Gastroesophageal sphincter (tissue), 4 donors: ENCODE measurements around the gene CNTN5. TPM values are rescaled to one million over a fixed set of nuclear protein-coding genes. Genes with fewer than 3 reads are reported as not detected.

ENCODE experiments used
- ATAC-seq: fragments of 150-250 bp; one replicate; pipeline ENCODE4 v1.9.1; 2016; ENCODE audit warnings: mild to moderate bottlenecking, moderate library complexity
- H3K27ac ChIP-seq, 4 donors: fragments of 200-600 bp; sonication (generic) in 3 of 4; 1 replicate in 3 of 4; 2 replicates in 1 of 4; pipeline ENCODE4 v1.5.1; 2016 to 2019
- H3K27me3 ChIP-seq: fragments of 200-600 bp; sonication (generic); one replicate; pipeline ENCODE4 v1.5.1; 2019
- H3K36me3 ChIP-seq, 2 donors: fragments of 200-600 bp; sonication (generic); one replicate each; pipeline ENCODE4 v1.5.1; 2019; ENCODE audit warnings: control low read depth in 1 of 2
- H3K4me1 ChIP-seq, 3 donors: fragments of 200-600 bp; sonication (generic); 1 replicate in 2 of 3; 2 replicates in 1 of 3; pipeline ENCODE4 v1.5.1; 2016 to 2019; ENCODE audit warnings: control low read depth in 2 of 3
- H3K4me3 ChIP-seq, 2 donors: fragments of 200-600 bp; sonication (generic); one replicate each; pipeline ENCODE4 v1.5.1; 2019; ENCODE audit warnings: mild to moderate bottlenecking in 1 of 2, moderate library complexity in 1 of 2
- H3K9me3 ChIP-seq, 3 donors: fragments of 200-600 bp; sonication (generic); one replicate each; pipeline ENCODE4 v1.5.1; 2017 to 2019; ENCODE audit warnings: control low read depth in 2 of 3
- EP300 ChIP-seq: sonication (generic); formaldehyde crosslinking; IDR thresholded peaks from one replicate; pipeline ENCODE4 v1.6.1; 2017; ENCODE audit warnings: antibody characterized with exemption, mild to moderate bottlenecking
- POLR2A ChIP-seq, 2 donors: fragments of 450-650 bp; IDR thresholded peaks; one replicate each; pipeline ENCODE4 v1.6.1; 2017; ENCODE audit warnings: antibody characterized with exemption in 2 of 2, mild to moderate bottlenecking in 2 of 2, moderate library complexity in 1 of 2
- POLR2AphosphoS5 ChIP-seq: sonication (generic); formaldehyde crosslinking; IDR thresholded peaks from one replicate; pipeline ENCODE4 v1.6.1; 2017; ENCODE audit warnings: antibody characterized with exemption
- WGBS, 2 donors: methylation state at CpG; one replicate each; pipeline ENCODE4 v1.1.5; 2018; ENCODE audit warnings: low coverage in 1 of 2; 5-methylcytosine and 5-hydroxymethylcytosine counted together
- total RNA-seq, 4 donors: library from RNA; depleted of rRNA; stranded (reverse); fragments of >200 nt; gene quantifications; one replicate each; pipeline ENCODE4 v1.1.0, GENCODE V29; 2016
- TF ChIP-seq, protein P1 (sequence below), 4 experiments: fragments of 200-600 bp in 2 of 4; fragments of 450-650 bp in 2 of 4; sonication (generic) in 1 of 4; IDR thresholded peaks; one replicate each; pipeline ENCODE4 v1.5.1; 2017 to 2019; ENCODE audit warnings: antibody characterized with exemption in 4 of 4, mild to moderate bottlenecking in 2 of 4, moderate library complexity in 2 of 4

CNTN5 gene
- total RNA-seq, 4 donors from 2014 or later = 0.16 TPM; not detected in 3

- Histone ChIP-seq H3K4me1 (no peaks in the 10 kb centered on the region), H3K9me3 (no peaks in the 10 kb centered on the region), H3K27ac (no peak overlapping the region), H3K27me3 (no peaks in the 10 kb centered on the region), H3K36me3 (no peaks in the 10 kb centered on the region), H3K4me3 (no peak overlapping the region)
- WGBS, 2 donors = 82 to 97% methylated on average over 4 to 9 of the region's 9 CpGs
- no peak for ATAC-seq
- no peak for TF ChIP-seq POLR2AphosphoS5
- TF ChIP-seq EP300 = no peak
- TF ChIP-seq POLR2A (IDR thresholded peaks at IDR 0.05) = no peak
- TF ChIP-seq, protein P1, sequence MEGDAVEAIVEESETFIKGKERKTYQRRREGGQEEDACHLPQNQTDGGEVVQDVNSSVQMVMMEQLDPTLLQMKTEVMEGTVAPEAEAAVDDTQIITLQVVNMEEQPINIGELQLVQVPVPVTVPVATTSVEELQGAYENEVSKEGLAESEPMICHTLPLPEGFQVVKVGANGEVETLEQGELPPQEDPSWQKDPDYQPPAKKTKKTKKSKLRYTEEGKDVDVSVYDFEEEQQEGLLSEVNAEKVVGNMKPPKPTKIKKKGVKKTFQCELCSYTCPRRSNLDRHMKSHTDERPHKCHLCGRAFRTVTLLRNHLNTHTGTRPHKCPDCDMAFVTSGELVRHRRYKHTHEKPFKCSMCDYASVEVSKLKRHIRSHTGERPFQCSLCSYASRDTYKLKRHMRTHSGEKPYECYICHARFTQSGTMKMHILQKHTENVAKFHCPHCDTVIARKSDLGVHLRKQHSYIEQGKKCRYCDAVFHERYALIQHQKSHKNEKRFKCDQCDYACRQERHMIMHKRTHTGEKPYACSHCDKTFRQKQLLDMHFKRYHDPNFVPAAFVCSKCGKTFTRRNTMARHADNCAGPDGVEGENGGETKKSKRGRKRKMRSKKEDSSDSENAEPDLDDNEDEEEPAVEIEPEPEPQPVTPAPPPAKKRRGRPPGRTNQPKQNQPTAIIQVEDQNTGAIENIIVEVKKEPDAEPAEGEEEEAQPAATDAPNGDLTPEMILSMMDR (IDR thresholded peaks at IDR 0.05) = no peak
These were observed 916.6 kb downstream of the CNTN5 start for GRCh38 chr11:99937330-99937729.

- H3K36me3 ChIP-seq = no peaks in the 10 kb centered on the region
- H3K9me3 ChIP-seq = no peaks in the 10 kb centered on the region
- no peak overlapping the region for H3K4me3 ChIP-seq
- H3K4me1 ChIP-seq = no peaks in the 10 kb centered on the region
- H3K27ac ChIP-seq = no peak overlapping the region
- no peaks in the 10 kb centered on the region for H3K27me3 ChIP-seq
- no peak for TF ChIP-seq EP300
- TF ChIP-seq POLR2AphosphoS5 = no peak
- no peak for TF ChIP-seq POLR2A (IDR thresholded peaks at IDR 0.05)
- TF ChIP-seq, protein P1 (IDR thresholded peaks at IDR 0.05) = no peak
- ATAC-seq = no peak
- 89% methylated on average over 1 of the region's 1 CpG for WGBS, 2 donors
These were observed 932.1 kb downstream of the CNTN5 start for GRCh38 chr11:99952816-99953215.

GRCh38 chr11:99960536-99960935 is 939.8 kb downstream of the CNTN5 start:
- no peaks in the 10 kb centered on the region for H3K9me3 ChIP-seq
- ATAC-seq = no peak
- H3K36me3 ChIP-seq = no peaks in the 10 kb centered on the region
- TF ChIP-seq EP300 = no peak
- no peak for TF ChIP-seq POLR2A (IDR thresholded peaks at IDR 0.05)
- TF ChIP-seq POLR2AphosphoS5 = no peak
- TF ChIP-seq, protein P1 (IDR thresholded peaks at IDR 0.05) = no peak
- no peaks in the 10 kb centered on the region for H3K27me3 ChIP-seq
- H3K27ac ChIP-seq = no peak overlapping the region
- H3K4me3 ChIP-seq = no peak overlapping the region
- H3K4me1 ChIP-seq = no peaks in the 10 kb centered on the region
- WGBS, 2 donors = 83 to 90% methylated on average over 3 of the region's 3 CpGs

DNA sequence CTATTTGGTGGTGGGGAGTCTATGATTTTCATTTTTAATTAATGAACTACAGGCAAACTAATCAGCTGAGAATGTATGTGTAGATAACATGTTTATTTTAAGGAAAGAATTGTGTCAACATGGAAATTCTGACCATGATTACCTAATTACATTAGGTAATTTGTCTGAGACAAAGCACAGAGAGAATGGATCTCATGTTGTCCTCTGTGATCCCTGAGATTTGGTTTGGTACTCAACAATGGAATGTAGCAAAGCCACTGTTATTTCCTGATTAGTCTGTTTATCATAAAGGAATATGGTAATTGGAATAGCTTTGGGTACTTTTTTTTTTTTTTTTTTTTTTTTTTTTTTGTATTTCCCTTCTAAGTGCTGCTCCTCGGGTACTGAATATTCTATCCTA is 947.6 kb downstream of the CNTN5 start:
- ATAC-seq = no peak
- TF ChIP-seq EP300 (no peak), POLR2A (IDR thresholded peaks at IDR 0.05) (no peak), POLR2AphosphoS5 (no peak)
- TF ChIP-seq, protein P1 (IDR thresholded peaks at IDR 0.05) = no peak
- H3K4me3 ChIP-seq = no peak overlapping the region
- no peaks in the 10 kb centered on the region for H3K27me3 ChIP-seq
- 40 to 78% methylated on average over 1 of the region's 1 CpG for WGBS, 2 donors
- H3K27ac ChIP-seq = no peak overlapping the region
- no peaks in the 10 kb centered on the region for H3K9me3 ChIP-seq
- no peaks in the 10 kb centered on the region for H3K36me3 ChIP-seq
- no peaks in the 10 kb centered on the region for H3K4me1 ChIP-seq

- no peak overlapping the region for H3K4me3 ChIP-seq
- peaks cover 0 to 3% (median 0%) of the 10 kb centered on the region in 3 donors for H3K9me3 ChIP-seq
- no peak overlapping the region for H3K27ac ChIP-seq
- no peaks in the 10 kb centered on the region for H3K4me1 ChIP-seq
- no peaks in the 10 kb centered on the region for H3K36me3 ChIP-seq
- 53 to 71% methylated on average over 1 to 4 of the region's 4 CpGs for WGBS, 2 donors
- no peak for ATAC-seq
- no peak for TF ChIP-seq POLR2A (IDR thresholded peaks at IDR 0.05)
- TF ChIP-seq, protein P1 (IDR thresholded peaks at IDR 0.05) = no peak
- TF ChIP-seq EP300 = no peak
- no peak for TF ChIP-seq POLR2AphosphoS5
- no peaks in the 10 kb centered on the region for H3K27me3 ChIP-seq
These were observed 953.2 kb downstream of the CNTN5 start for GRCh38 chr11:99973993-99974392.
